SK-N-SH (cell line): ENCODE data around the gene BABAM2. TPM values are rescaled to one million over a fixed set of nuclear protein-coding genes. Genes with fewer than 3 reads are reported as not detected.

Experiments
- ELF1 ChIP-seq: IDR thresholded peaks from 2 replicates; pipeline ENCODE4 v1.4.0; 2012
- EP300 ChIP-seq, 2 experiments: IDR thresholded peaks; 2 replicates each; pipeline versions ENCODE4 v1.4.0 to v1.6.1; 2012; ENCODE audit warnings: borderline replicate concordance in 1 of 2, low read depth in 1 of 2, low read length in 1 of 2
- EZH2phosphoT487 ChIP-seq: fragments of 200-600 bp; sonication (generic); IDR thresholded peaks from 2 replicates; pipeline ENCODE4 v1.6.1; 2017; ENCODE audit warnings: low read depth, mixed run types, mild to moderate bottlenecking, antibody characterized with exemption, moderate library complexity, borderline replicate concordance
- FOSL2 ChIP-seq: IDR thresholded peaks from 2 replicates; pipeline ENCODE4 v1.4.0; 2012; ENCODE audit warnings: low read depth, mild to moderate bottlenecking, moderate library complexity, borderline replicate concordance
- FOXJ3 ChIP-seq: sonication (generic); formaldehyde crosslinking; IDR thresholded peaks from 2 replicates; pipeline ENCODE4 v1.5.1; 2020; ENCODE audit warnings: mild to moderate bottlenecking, missing genetic modification reagents
- GABPA ChIP-seq: IDR thresholded peaks from 2 replicates; pipeline ENCODE4 v1.4.0; 2012; ENCODE audit warnings: low read depth, mild to moderate bottlenecking
- GATA2 ChIP-seq: sonication (generic); formaldehyde crosslinking; IDR thresholded peaks from 2 replicates; pipeline ENCODE4 v1.5.0; 2020; ENCODE audit warnings: mild to moderate bottlenecking, missing genetic modification reagents
- JUND ChIP-seq: IDR thresholded peaks from 2 replicates; pipeline ENCODE4 v1.4.0; 2012
- MXI1 ChIP-seq: IDR thresholded peaks from 2 replicates; pipeline ENCODE4 v1.6.1; 2012; ENCODE audit warnings: mild to moderate bottlenecking, low read depth, low read length, improper control_type of control experiment
- NFIC ChIP-seq: IDR thresholded peaks from 2 replicates; pipeline ENCODE4 v1.4.0; 2012; ENCODE audit warnings: borderline replicate concordance
- NRF1 ChIP-seq: IDR thresholded peaks from 2 replicates; pipeline ENCODE4 v1.6.1; 2012; ENCODE audit warnings: low read depth, mild to moderate bottlenecking, low read length
- PBX3 ChIP-seq: IDR thresholded peaks from 2 replicates; pipeline ENCODE4; 2012
- POLR2AphosphoS5 ChIP-seq: IDR thresholded peaks from 2 replicates; pipeline ENCODE4 v1.6.1; 2012; ENCODE audit warnings: low read depth, low read length
- REST ChIP-seq: IDR thresholded peaks from 2 replicates; pipeline ENCODE4 v1.6.1; 2012; ENCODE audit warnings: mild to moderate bottlenecking, low read depth, low read length, moderate library complexity
- RXRA ChIP-seq: IDR thresholded peaks from 2 replicates; pipeline ENCODE4 v1.4.0; 2012; ENCODE audit warnings: low read depth, mild to moderate bottlenecking, borderline replicate concordance
- TCF12 ChIP-seq: IDR thresholded peaks from 2 replicates; pipeline ENCODE4 v1.4.0; 2012
- TEAD4 ChIP-seq: IDR thresholded peaks from 2 replicates; pipeline ENCODE4 v1.4.0; 2012; ENCODE audit warnings: mild to moderate bottlenecking, borderline replicate concordance; ENCODE audit not compliant: insufficient read depth
- YY1 ChIP-seq: IDR thresholded peaks from 2 replicates; pipeline ENCODE4 v1.4.0; 2012; ENCODE audit warnings: low read depth, mild to moderate bottlenecking
- polyA plus RNA-seq, 3 experiments: library from polyadenylated mRNA; depleted of rRNA; stranded (reverse); fragments of >200 nt; gene quantifications; 2 replicates each; pipeline ENCODE4 v1.2.3, GENCODE V29; 2012
- TF ChIP-seq, protein P1 (sequence below): fragments of 150-350 bp; IDR thresholded peaks from 2 replicates; pipeline ENCODE4 v1.6.1; 2017; ENCODE audit warnings: antibody characterized with exemption, low read length, low read depth, borderline replicate concordance
- TF ChIP-seq, protein P2 (sequence below): fragments of 150-350 bp; IDR thresholded peaks from 2 replicates; pipeline ENCODE4 v1.6.1; 2016; ENCODE audit warnings: mild to moderate bottlenecking, low read depth, low read length

BABAM2 gene
- polyA plus RNA-seq, 1 of the 3 experiments (the other 2 are of a cell fraction), result 34.0 TPM

DNA sequence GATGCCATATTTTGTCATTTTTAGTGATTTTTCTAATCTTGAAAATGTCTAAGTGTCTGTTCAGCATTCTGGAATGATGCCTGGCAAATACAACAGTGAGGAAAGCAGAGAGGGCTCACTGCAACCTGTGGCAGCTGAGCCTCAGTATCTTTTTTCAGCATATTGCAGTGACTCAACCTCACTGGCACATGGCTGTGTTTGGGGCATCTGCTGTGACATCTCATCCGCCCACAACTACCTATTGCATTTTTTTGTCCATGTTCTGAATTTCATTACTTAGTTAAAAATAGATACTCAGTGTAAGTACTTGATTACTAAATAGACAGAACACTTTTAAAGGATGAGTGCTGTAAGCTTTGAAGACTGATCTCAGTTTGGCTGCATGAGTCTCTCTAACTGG lies 10.7 kb downstream of the BABAM2 start (continued):
- TF ChIP-seq, protein P1, sequence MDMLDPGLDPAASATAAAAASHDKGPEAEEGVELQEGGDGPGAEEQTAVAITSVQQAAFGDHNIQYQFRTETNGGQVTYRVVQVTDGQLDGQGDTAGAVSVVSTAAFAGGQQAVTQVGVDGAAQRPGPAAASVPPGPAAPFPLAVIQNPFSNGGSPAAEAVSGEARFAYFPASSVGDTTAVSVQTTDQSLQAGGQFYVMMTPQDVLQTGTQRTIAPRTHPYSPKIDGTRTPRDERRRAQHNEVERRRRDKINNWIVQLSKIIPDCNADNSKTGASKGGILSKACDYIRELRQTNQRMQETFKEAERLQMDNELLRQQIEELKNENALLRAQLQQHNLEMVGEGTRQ, result no peak
- TF ChIP-seq, protein P2, sequence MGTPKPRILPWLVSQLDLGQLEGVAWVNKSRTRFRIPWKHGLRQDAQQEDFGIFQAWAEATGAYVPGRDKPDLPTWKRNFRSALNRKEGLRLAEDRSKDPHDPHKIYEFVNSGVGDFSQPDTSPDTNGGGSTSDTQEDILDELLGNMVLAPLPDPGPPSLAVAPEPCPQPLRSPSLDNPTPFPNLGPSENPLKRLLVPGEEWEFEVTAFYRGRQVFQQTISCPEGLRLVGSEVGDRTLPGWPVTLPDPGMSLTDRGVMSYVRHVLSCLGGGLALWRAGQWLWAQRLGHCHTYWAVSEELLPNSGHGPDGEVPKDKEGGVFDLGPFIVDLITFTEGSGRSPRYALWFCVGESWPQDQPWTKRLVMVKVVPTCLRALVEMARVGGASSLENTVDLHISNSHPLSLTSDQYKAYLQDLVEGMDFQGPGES, result no peak
- TF ChIP-seq FOXJ3 (CRISPR knock-in tag) (no peak), POLR2AphosphoS5 (no peak), PBX3 (0 out of 2 replicates have a peak, but pooled peaks have one; percentile 31), GABPA (no peak), YY1 (no peak), TCF12 (peak; percentile 71), TEAD4 (no peak), EZH2phosphoT487 (no peak), MXI1 (no peak), REST (no peak), RXRA (no peak), NRF1 (no peak), EP300 (IDR thresholded peaks at IDR 0.05; ENCODE audit: borderline replicate concordance in 1 of 2, low read depth in 1 of 2, low read length in 1 of 2) (peak in 1 of 2 experiments; percentile 16; a peak in 1 of 4 replicates), FOSL2 (peak; percentile 60; the same call in 1 of the 2 replicates), GATA2 (no peak), ELF1 (no peak), NFIC (0 out of 2 replicates have a peak, but pooled peaks have one; percentile 14), JUND (peak; percentile 30; the same call in 1 of the 2 replicates)
